Panc1 (cell line): ENCODE results near the gene NUTF2. TPM values are rescaled to one million over a fixed set of nuclear protein-coding genes. Genes with fewer than 3 reads are reported as not detected.
"Not testable (repeated sequence)": the region's sequence is repeated elsewhere in the genome, so short reads cannot be mapped to it uniquely, and the experiment has no call there.

ENCODE experiments used
- ATAC-seq: fragments of 200-7000 bp; cut with Tn5 transposase; 2 replicates; pipeline ENCODE4 v1.9.1; 2020; ENCODE audit warnings: mild to moderate bottlenecking, moderate library complexity
- BruUV-seq: library from RNA; stranded (reverse); fragments of 400-500 nt; replicated peaks from 2 replicates; lab custom pipeline; 2021; lab: Mats Ljungman, UMichigan
- CTCF ChIA-PET: fragments of 300-600 bp; sonication (Branson Sonifier 250); formaldehyde crosslinking; loops from one replicate; lab custom pipeline; 2022; ENCODE audit warnings: antibody characterized with exemption; lab: Charles Lee
- POLR2A ChIA-PET: fragments of 300-600 bp; sonication (Branson Sonifier 250); formaldehyde crosslinking; loops from one replicate; lab custom pipeline; 2022; ENCODE audit warnings: antibody characterized with exemption; lab: Charles Lee
- DNase-seq: peaks from one replicate; pipeline ENCODE4 v3.0.0-alpha.2; 2010; ENCODE audit warnings: low read depth, low spot score
- H3K27ac ChIP-seq: 2 replicates; pipeline ENCODE4 v1.5.1; 2011; ENCODE audit warnings: mild to moderate bottlenecking, low read length, inconsistent platforms
- H3K27me3 ChIP-seq: fragments of 200-500 bp; sonication (Bioruptor generic); 2 replicates; pipeline ENCODE4 v1.6.0; 2014; ENCODE audit warnings: low read length, inconsistent platforms; ENCODE audit not compliant: control insufficient read depth, insufficient read depth
- H3K36me3 ChIP-seq: fragments of 200-500 bp; sonication (Bioruptor generic); 2 replicates; pipeline ENCODE4 v1.5.1; 2014; ENCODE audit warnings: inconsistent platforms, mild to moderate bottlenecking, low read length, moderate library complexity; ENCODE audit not compliant: control insufficient read depth, insufficient read depth
- H3K4me1 ChIP-seq: 2 replicates; pipeline ENCODE4 v1.5.1; 2011; ENCODE audit warnings: inconsistent platforms, mild to moderate bottlenecking, low read length, moderate library complexity; ENCODE audit not compliant: control insufficient read depth, insufficient read depth
- H3K4me3 ChIP-seq, 2 experiments: 2 replicates each; pipeline ENCODE4 v1.5.1; 2011 to 2012; ENCODE audit warnings: low read depth in 2 of 2, low read length in 2 of 2, mild to moderate bottlenecking in 2 of 2, inconsistent platforms in 1 of 2, moderate library complexity in 1 of 2
- H3K9me3 ChIP-seq: fragments of 200-500 bp; sonication (Bioruptor generic); 2 replicates; pipeline ENCODE4 v1.5.1; 2014; ENCODE audit warnings: low read depth, mild to moderate bottlenecking, inconsistent platforms, low read length, moderate library complexity; ENCODE audit not compliant: control insufficient read depth, insufficient read depth
- POLR2AphosphoS5 ChIP-seq: IDR thresholded peaks from 2 replicates; pipeline ENCODE4 v1.6.1; 2012; ENCODE audit warnings: mild to moderate bottlenecking, low read depth, low read length, moderate library complexity
- REST ChIP-seq, 2 experiments: IDR thresholded peaks; 2 replicates each; pipeline ENCODE4 v1.6.1; 2011 to 2012; ENCODE audit warnings: low read depth in 2 of 2, control low read depth in 1 of 2, low read length in 1 of 2, mild to moderate bottlenecking in 1 of 2, moderate library complexity in 1 of 2; ENCODE audit not compliant: insufficient read depth in 1 of 2
- SIN3A ChIP-seq: IDR thresholded peaks from 2 replicates; pipeline ENCODE4 v1.6.1; 2012; ENCODE audit warnings: low read depth, mild to moderate bottlenecking, low read length, moderate library complexity, borderline replicate concordance; ENCODE audit not compliant: insufficient read depth
- TCF7L2 ChIP-seq: IDR thresholded peaks from 2 replicates; pipeline ENCODE4 v1.6.1; 2011; ENCODE audit warnings: mild to moderate bottlenecking, low read depth, low read length, inconsistent platforms
- in situ Hi-C: cut with HindIII; loops from 2 replicates; pipeline ENCODE4 v1.10.0; 2016; ENCODE audit warnings: low sequenced_read_pairs, low pct_unique_long_range_greater_than_20kb
- intact Hi-C: fragments of 100-400 bp; cut with micrococcal nuclease; formaldehyde crosslinking; loops from one replicate; pipeline ENCODE4 v1.10.0; 2022; ENCODE audit not compliant: unreplicated experiment
- total RNA-seq: library from RNA; stranded (reverse); gene quantifications from one replicate; pipeline ENCODE4 v1.2.1, GENCODE V29; 2021; ENCODE audit not compliant: unreplicated experiment
- TF ChIP-seq, protein P1 (sequence below): fragments of 450-650 bp; IDR thresholded peaks from 2 replicates; pipeline ENCODE4 v1.5.1; 2017; ENCODE audit warnings: mild to moderate bottlenecking

Gene NUTF2
- total RNA-seq, 1 experiment from 2014 or later = 119 TPM

- intact Hi-C loops = no loop called here
- POLR2A ChIA-PET = no interaction called here
These were observed 12.5 kb upstream of the NUTF2 start for GRCh38 chr16:67834242-67834614.

GRCh38 chr16:67837190-67837589 is 9.5 kb upstream of the NUTF2 start:
- ATAC-seq, in situ Hi-C loops, H3K27ac ChIP-seq, CTCF ChIA-PET, DNase-seq, H3K4me1 ChIP-seq, H3K36me3 ChIP-seq, H3K9me3 ChIP-seq, H3K27me3 ChIP-seq, H3K4me3 ChIP-seq, BruUV-seq, POLR2A ChIA-PET, intact Hi-C loops: not testable (repeated sequence)

More at GRCh38 chr16:67834242-67834614, 12.5 kb upstream of the NUTF2 start:
- Histone ChIP-seq H3K27me3 (no peaks in the 10 kb centered on the region), H3K36me3 (peaks cover 2% of the 10 kb centered on the region; the same call in 1 of the 2 replicates), H3K9me3 (no peaks in the 10 kb centered on the region), H3K27ac (peak overlapping the region; percentile 59; the same call in 1 of the 2 replicates), H3K4me3 (peak overlapping the region; percentile 81 to 82), H3K4me1 (peaks cover 9% of the 10 kb centered on the region; the same call in 1 of the 2 replicates)
- in situ Hi-C loops = no loop called here
- TF ChIP-seq, protein P1, sequence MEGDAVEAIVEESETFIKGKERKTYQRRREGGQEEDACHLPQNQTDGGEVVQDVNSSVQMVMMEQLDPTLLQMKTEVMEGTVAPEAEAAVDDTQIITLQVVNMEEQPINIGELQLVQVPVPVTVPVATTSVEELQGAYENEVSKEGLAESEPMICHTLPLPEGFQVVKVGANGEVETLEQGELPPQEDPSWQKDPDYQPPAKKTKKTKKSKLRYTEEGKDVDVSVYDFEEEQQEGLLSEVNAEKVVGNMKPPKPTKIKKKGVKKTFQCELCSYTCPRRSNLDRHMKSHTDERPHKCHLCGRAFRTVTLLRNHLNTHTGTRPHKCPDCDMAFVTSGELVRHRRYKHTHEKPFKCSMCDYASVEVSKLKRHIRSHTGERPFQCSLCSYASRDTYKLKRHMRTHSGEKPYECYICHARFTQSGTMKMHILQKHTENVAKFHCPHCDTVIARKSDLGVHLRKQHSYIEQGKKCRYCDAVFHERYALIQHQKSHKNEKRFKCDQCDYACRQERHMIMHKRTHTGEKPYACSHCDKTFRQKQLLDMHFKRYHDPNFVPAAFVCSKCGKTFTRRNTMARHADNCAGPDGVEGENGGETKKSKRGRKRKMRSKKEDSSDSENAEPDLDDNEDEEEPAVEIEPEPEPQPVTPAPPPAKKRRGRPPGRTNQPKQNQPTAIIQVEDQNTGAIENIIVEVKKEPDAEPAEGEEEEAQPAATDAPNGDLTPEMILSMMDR = no peak
- TF ChIP-seq POLR2AphosphoS5 (no peak), REST (IDR thresholded peaks at IDR 0.05; ENCODE audit: insufficient read depth in 1 of 2, low read depth in 2 of 2, low read length in 1 of 2) (no peak), SIN3A (no peak), TCF7L2 (no peak)
- no TSS peak for BruUV-seq
- DNase-seq = no peak
- ATAC-seq = no peak
- CTCF ChIA-PET = no interaction called here

DNA sequence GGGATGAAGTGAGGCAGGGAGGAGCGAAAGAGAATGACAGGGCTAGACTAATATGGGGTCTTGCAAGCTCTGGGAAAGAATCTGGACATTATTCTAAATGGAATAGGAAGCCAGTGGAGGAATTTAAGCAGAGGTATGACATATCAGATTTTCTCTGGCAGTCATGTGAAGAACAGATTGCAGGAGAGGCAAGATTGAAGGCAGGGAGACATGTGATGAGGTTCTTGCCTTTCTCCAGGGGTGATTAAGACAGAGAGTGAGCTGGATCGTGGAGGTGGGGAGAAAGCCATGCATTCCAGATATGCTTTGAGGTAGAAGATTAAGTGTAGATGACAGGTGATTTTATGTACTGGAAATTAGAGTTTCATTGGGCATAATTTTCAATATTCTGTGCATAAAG is 8.9 kb upstream of the NUTF2 start:
- Histone ChIP-seq H3K36me3 (peaks cover 2% of the 10 kb centered on the region; the same call in 1 of the 2 replicates), H3K4me1 (peaks cover 2% of the 10 kb centered on the region; the same call in 1 of the 2 replicates), H3K9me3 (no peaks in the 10 kb centered on the region), H3K27me3 (no peaks in the 10 kb centered on the region), H3K4me3 (no peak overlapping the region), H3K27ac (no peak overlapping the region)
- intact Hi-C loops (no loop called here), in situ Hi-C loops (no loop called here)
- DNase-seq = no peak
- ATAC-seq = no peak
- no TSS peak for BruUV-seq
- ChIA-PET CTCF (no interaction called here), POLR2A (no interaction called here)
- TF ChIP-seq, protein P1 = no peak
- TF ChIP-seq REST (IDR thresholded peaks at IDR 0.05; ENCODE audit: insufficient read depth in 1 of 2, low read depth in 2 of 2, low read length in 1 of 2) (no peak), SIN3A (no peak), TCF7L2 (no peak), POLR2AphosphoS5 (no peak)
